ENCODE data around the gene SF1. TPM values are rescaled to one million over a fixed set of nuclear protein-coding genes. Genes with fewer than 3 reads are reported as not detected.
A peak's percentile ranks its signal among the peaks of the same experiment; 100 is the strongest.

SF1 gene
- total and polyA plus RNA-seq, 9 of the 15 experiments (the other 6 are each of a cell fraction or from before 2014, with no cell fraction given): 13.1 to 334 (median 111) TPM

DNA sequence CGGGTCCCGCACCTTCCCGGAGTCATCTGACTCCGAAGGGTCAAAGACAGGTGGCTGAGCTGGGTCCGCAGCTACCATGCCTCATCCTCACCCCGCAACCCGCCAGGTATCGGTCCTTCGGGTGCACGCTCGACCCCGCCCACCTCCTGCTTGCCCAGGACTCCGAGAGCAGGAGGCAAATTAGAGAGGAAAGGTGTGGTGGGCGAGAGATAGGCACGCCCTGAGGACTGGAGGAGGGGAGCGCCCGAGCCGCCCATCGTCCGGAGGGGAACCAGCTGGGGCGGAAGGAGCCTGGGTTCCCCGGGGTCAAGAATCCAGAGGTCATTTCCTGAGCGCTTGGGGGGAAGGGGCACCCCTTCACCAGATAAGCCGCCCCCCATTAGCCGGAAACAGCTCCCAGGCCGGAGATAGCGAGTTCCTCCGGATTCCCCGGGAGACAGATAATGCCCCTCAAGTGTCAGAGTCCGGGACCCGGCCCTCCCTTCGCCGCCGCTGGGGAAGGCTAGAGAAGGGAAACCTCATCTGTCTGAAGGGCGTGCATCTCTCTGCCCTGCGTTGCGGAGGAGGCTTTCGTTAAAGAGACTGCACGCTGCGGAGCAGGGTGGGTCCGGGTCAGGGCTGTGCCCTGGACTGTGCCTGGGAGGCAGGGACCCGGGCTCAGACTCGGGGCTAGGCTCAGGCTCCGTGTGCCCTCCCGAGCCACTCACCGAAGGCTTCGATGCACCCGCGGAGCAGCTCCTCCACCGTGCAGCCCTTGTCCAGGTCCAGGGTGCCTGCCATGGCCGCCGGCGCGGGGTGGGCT lies 36.1 kb downstream of the SF1 start (continued):
- TF ChIP-seq, protein P1, sequence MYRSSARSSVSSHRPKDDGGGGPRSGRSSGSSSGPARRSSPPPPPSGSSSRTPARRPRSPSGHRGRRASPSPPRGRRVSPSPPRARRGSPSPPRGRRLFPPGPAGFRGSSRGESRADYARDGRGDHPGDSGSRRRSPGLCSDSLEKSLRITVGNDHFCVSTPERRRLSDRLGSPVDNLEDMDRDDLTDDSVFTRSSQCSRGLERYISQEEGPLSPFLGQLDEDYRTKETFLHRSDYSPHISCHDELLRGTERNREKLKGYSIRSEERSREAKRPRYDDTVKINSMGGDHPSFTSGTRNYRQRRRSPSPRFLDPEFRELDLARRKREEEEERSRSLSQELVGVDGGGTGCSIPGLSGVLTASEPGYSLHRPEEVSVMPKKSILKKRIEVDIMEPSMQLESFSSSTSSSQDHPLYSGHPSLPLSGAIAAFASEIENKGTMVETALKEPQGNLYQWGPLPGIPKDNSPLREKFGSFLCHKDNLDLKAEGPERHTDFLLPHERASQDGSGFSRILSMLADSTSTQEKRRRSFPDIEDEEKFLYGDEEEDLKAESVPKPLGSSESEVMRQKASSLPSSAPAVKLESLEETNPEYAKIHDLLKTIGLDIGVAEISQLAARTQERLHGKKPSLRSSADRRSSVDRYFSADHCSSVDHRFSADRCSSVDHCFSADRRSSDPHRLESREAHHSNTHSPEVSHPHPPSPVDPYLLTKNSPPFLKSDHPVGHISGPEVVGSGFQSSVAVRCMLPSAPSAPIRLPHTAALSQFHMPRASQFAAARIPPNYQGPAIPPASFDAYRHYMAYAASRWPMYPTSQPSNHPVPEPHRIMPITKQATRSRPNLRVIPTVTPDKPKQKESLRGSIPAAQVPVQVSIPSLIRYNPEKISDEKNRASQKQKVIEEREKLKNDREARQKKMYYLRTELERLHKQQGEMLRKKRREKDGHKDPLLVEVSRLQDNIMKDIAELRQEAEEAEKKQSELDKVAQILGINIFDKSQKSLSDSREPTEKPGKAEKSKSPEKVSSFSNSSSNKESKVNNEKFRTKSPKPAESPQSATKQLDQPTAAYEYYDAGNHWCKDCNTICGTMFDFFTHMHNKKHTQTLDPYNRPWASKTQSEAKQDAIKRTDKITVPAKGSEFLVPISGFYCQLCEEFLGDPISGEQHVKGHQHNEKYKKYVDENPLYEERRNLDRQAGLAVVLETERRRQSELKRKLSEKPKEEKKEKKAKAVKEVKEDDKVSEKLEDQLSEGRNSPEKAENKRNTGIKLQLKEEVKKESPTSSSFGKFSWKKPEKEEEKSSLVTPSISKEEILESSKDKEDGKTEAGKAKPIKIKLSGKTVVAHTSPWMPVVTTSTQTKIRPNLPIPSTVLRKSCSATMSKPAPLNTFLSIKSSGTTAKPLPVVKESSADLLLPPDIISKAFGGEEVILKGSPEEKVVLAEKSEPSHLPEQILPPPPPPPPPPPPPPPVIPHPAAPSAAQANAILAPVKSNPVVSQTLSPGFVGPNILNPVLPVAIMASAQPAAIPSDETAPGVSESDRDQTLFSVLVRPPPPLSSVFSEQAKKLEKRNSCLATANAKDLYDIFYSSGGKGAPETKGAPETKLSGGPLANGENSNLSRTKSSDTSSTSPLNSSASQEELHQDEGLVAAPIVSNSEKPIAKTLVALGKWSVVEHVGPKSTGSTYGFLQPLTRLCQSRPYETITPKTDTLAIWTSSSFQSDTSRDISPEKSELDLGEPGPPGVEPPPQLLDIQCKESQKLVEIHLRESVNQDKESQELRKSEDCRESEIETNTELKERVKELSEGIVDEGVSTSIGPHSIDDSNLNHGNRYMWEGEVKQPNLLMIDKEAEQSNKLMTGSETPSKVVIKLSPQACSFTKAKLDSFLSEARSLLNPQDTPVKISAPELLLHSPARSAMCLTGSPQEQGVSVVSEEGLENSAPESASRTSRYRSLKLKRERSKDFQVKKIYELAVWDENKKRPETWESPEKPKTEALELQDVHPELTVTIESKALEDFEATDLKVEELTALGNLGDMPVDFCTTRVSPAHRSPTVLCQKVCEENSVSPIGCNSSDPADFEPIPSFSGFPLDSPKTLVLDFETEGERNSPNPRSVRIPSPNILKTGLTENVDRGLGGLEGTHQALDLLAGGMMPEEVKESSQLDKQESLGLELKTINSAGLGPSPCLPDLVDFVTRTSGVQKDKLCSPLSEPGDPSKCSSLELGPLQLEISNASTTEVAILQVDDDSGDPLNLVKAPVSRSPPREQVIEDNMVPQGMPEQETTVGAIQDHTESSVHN (IDR thresholded peaks at IDR 0.05; ENCODE audit: borderline replicate concordance in 1 of 2, low read depth in 1 of 2): no peak
- TF ChIP-seq, protein P2, sequence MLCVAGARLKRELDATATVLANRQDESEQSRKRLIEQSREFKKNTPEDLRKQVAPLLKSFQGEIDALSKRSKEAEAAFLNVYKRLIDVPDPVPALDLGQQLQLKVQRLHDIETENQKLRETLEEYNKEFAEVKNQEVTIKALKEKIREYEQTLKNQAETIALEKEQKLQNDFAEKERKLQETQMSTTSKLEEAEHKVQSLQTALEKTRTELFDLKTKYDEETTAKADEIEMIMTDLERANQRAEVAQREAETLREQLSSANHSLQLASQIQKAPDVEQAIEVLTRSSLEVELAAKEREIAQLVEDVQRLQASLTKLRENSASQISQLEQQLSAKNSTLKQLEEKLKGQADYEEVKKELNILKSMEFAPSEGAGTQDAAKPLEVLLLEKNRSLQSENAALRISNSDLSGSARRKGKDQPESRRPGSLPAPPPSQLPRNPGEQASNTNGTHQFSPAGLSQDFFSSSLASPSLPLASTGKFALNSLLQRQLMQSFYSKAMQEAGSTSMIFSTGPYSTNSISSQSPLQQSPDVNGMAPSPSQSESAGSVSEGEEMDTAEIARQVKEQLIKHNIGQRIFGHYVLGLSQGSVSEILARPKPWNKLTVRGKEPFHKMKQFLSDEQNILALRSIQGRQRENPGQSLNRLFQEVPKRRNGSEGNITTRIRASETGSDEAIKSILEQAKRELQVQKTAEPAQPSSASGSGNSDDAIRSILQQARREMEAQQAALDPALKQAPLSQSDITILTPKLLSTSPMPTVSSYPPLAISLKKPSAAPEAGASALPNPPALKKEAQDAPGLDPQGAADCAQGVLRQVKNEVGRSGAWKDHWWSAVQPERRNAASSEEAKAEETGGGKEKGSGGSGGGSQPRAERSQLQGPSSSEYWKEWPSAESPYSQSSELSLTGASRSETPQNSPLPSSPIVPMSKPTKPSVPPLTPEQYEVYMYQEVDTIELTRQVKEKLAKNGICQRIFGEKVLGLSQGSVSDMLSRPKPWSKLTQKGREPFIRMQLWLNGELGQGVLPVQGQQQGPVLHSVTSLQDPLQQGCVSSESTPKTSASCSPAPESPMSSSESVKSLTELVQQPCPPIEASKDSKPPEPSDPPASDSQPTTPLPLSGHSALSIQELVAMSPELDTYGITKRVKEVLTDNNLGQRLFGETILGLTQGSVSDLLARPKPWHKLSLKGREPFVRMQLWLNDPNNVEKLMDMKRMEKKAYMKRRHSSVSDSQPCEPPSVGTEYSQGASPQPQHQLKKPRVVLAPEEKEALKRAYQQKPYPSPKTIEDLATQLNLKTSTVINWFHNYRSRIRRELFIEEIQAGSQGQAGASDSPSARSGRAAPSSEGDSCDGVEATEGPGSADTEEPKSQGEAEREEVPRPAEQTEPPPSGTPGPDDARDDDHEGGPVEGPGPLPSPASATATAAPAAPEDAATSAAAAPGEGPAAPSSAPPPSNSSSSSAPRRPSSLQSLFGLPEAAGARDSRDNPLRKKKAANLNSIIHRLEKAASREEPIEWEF (CRISPR knock-in tag; IDR thresholded peaks at IDR 0.05): no peak
- TF ChIP-seq MIER1 (IDR thresholded peaks at IDR 0.05; ENCODE audit: low read depth) (no peak), NFATC3 (IDR thresholded peaks at IDR 0.05) (no peak), TSC22D4 (tag; IDR thresholded peaks at IDR 0.05) (no peak), CBFB (CRISPR knock-in tag; IDR thresholded peaks at IDR 0.05) (0 out of 2 replicates have a peak, but pooled peaks have one; percentile 9), RBM17 (IDR thresholded peaks at IDR 0.05; ENCODE audit: borderline replicate concordance, low read depth, low read length) (no peak), NR1H2 (CRISPR knock-in tag; IDR thresholded peaks at IDR 0.05) (no peak), NCOA4 (IDR thresholded peaks at IDR 0.05; ENCODE audit: partially characterized antibody) (no peak), FOXA3 (CRISPR knock-in tag; conservative IDR thresholded peaks at IDR 0.05 in 1 of 2, IDR thresholded peaks at IDR 0.05 in 1 of 2) (no peak)
- TF ChIP-seq, protein P3, sequence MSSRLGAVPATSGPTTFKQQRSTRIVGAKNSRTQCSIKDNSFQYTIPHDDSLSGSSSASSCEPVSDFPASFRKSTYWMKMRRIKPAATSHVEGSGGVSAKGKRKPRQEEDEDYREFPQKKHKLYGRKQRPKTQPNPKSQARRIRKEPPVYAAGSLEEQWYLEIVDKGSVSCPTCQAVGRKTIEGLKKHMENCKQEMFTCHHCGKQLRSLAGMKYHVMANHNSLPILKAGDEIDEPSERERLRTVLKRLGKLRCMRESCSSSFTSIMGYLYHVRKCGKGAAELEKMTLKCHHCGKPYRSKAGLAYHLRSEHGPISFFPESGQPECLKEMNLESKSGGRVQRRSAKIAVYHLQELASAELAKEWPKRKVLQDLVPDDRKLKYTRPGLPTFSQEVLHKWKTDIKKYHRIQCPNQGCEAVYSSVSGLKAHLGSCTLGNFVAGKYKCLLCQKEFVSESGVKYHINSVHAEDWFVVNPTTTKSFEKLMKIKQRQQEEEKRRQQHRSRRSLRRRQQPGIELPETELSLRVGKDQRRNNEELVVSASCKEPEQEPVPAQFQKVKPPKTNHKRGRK (tag; IDR thresholded peaks at IDR 0.05): no peak

All from K562 (cell line).